HEK293 (cell line): Measurements from ENCODE around the gene COPZ1.

Experiments
- CTCF ChIA-PET: fragments of 350-600 bp; formaldehyde crosslinking; extraction: SDS; loops from one replicate; lab custom pipeline; 2021; ENCODE audit warnings: antibody characterized with exemption; lab: Yijun Ruan, JAX
- POLR2A ChIA-PET: fragments of 300-600 bp; formaldehyde crosslinking; extraction: SDS; loops from one replicate; lab custom pipeline; 2020; ENCODE audit warnings: antibody characterized with exemption, inconsistent platforms; lab: Yijun Ruan, JAX
- H3K27ac ChIP-seq: fragments of 200-500 bp; sonication (Bioruptor generic); 2 replicates; pipeline ENCODE4 v1.5.1; 2014; ENCODE audit warnings: low read depth, low read length, control low read depth, inconsistent platforms; ENCODE audit errors: extremely low read depth
- H3K36me3 ChIP-seq, 2 experiments: fragments of 200-500 bp in 1 of 2; sonication (Bioruptor generic) in 1 of 2; 1 replicate in 1 of 2; 2 replicates in 1 of 2; pipeline ENCODE4 v1.5.1; 2014 to 2017; ENCODE audit warnings: inconsistent platforms in 2 of 2, low read length in 2 of 2; ENCODE audit not compliant: control insufficient read depth in 2 of 2, insufficient read depth in 1 of 2
- H3K4me1 ChIP-seq: fragments of 200-500 bp; sonication (Bioruptor generic); 2 replicates; pipeline ENCODE4 v1.5.1; 2014; ENCODE audit warnings: mild to moderate bottlenecking, low read length, inconsistent platforms; ENCODE audit not compliant: control insufficient read depth, insufficient read depth
- H3K4me3 ChIP-seq: 2 replicates; pipeline ENCODE4 v1.5.1; 2011; ENCODE audit warnings: low read depth, mild to moderate bottlenecking, control low read depth, low read length, moderate library complexity
- H3K9me3 ChIP-seq: fragments of 200-500 bp; sonication (Bioruptor generic); 2 replicates; pipeline ENCODE4 v1.5.1; 2014; ENCODE audit warnings: low read depth, low read length, inconsistent platforms; ENCODE audit not compliant: control insufficient read depth, insufficient read depth
- IKZF3 ChIP-seq: fragments of 450-650 bp; IDR thresholded peaks from 2 replicates; pipeline ENCODE4 v1.5.0; 2018; ENCODE audit warnings: missing biosample characterization, mild to moderate bottlenecking, missing genetic modification characterization, moderate library complexity
- KLF7 ChIP-seq: fragments of 450-650 bp; formaldehyde crosslinking; IDR thresholded peaks from 2 replicates; pipeline ENCODE4 v1.5.1; 2016; ENCODE audit warnings: missing biosample characterization, missing genetic modification characterization, borderline replicate concordance
- KLF8 ChIP-seq: fragments of 450-650 bp; formaldehyde crosslinking; IDR thresholded peaks from 2 replicates; pipeline ENCODE4 v1.5.1; 2016; ENCODE audit warnings: missing biosample characterization, missing genetic modification characterization
- MYNN ChIP-seq: fragments of 450-650 bp; formaldehyde crosslinking; IDR thresholded peaks from 2 replicates; pipeline ENCODE4 v1.5.1; 2016; ENCODE audit warnings: missing biosample characterization, missing genetic modification characterization, borderline replicate concordance
- OSR2 ChIP-seq: fragments of 450-650 bp; formaldehyde crosslinking; IDR thresholded peaks from 2 replicates; pipeline ENCODE4 v1.5.1; 2016; ENCODE audit warnings: missing biosample characterization, missing genetic modification characterization
- TRIM28 ChIP-seq: IDR thresholded peaks from 2 replicates; pipeline ENCODE4 v1.6.1; 2011; ENCODE audit warnings: low read length, control low read depth, borderline replicate concordance
- WT1 ChIP-seq: fragments of 450-650 bp; formaldehyde crosslinking; IDR thresholded peaks from 2 replicates; pipeline ENCODE4 v1.5.1; 2016; ENCODE audit warnings: missing biosample characterization, missing genetic modification characterization
- YY1 ChIP-seq: fragments of 450-650 bp; formaldehyde crosslinking; IDR thresholded peaks from 2 replicates; pipeline ENCODE4 v1.5.1; 2018; ENCODE audit warnings: missing biosample characterization, missing genetic modification characterization
- ZBTB17 ChIP-seq: fragments of 450-650 bp; formaldehyde crosslinking; IDR thresholded peaks from 2 replicates; pipeline ENCODE4 v1.5.1; 2016; ENCODE audit warnings: missing biosample characterization, missing genetic modification characterization
- ZNF10 ChIP-seq: fragments of 450-650 bp; formaldehyde crosslinking; IDR thresholded peaks from 2 replicates; pipeline ENCODE4 v1.5.1; 2017; ENCODE audit warnings: missing biosample characterization, missing genetic modification characterization
- ZNF121 ChIP-seq: fragments of 450-650 bp; formaldehyde crosslinking; IDR thresholded peaks from 2 replicates; pipeline ENCODE4 v1.5.1; 2016; ENCODE audit warnings: missing biosample characterization, missing genetic modification characterization
- ZNF157 ChIP-seq: fragments of 450-650 bp; formaldehyde crosslinking; IDR thresholded peaks from 2 replicates; pipeline ENCODE4 v1.5.1; 2016; ENCODE audit warnings: missing biosample characterization, missing genetic modification characterization
- ZNF211 ChIP-seq: fragments of 450-650 bp; formaldehyde crosslinking; IDR thresholded peaks from 2 replicates; pipeline ENCODE4 v1.5.1; 2016; ENCODE audit warnings: low read depth, missing biosample characterization, missing genetic modification characterization
- ZNF223 ChIP-seq: fragments of 450-650 bp; formaldehyde crosslinking; IDR thresholded peaks from 2 replicates; pipeline ENCODE4 v1.5.1; 2016; ENCODE audit warnings: missing biosample characterization, missing genetic modification characterization
- ZNF239 ChIP-seq: fragments of 450-650 bp; formaldehyde crosslinking; IDR thresholded peaks from 2 replicates; pipeline ENCODE4 v1.5.1; 2016; ENCODE audit warnings: missing biosample characterization, missing genetic modification characterization
- ZNF266 ChIP-seq: fragments of 450-650 bp; formaldehyde crosslinking; IDR thresholded peaks from 2 replicates; pipeline ENCODE4 v1.5.1; 2016; ENCODE audit warnings: missing biosample characterization, missing genetic modification characterization, low read depth
- ZNF311 ChIP-seq: fragments of 450-650 bp; formaldehyde crosslinking; IDR thresholded peaks from 2 replicates; pipeline ENCODE4 v1.5.1; 2017; ENCODE audit warnings: missing biosample characterization, missing genetic modification characterization, borderline replicate concordance
- ZNF350 ChIP-seq: fragments of 450-650 bp; formaldehyde crosslinking; IDR thresholded peaks from 2 replicates; pipeline ENCODE4 v1.5.0; 2017; ENCODE audit warnings: missing biosample characterization, mild to moderate bottlenecking, missing genetic modification characterization
- ZNF404 ChIP-seq: fragments of 450-650 bp; formaldehyde crosslinking; IDR thresholded peaks from 2 replicates; pipeline ENCODE4 v1.5.1; 2017; ENCODE audit warnings: missing biosample characterization, missing genetic modification characterization
- ZNF529 ChIP-seq: fragments of 450-650 bp; formaldehyde crosslinking; IDR thresholded peaks from 2 replicates; pipeline ENCODE4 v1.5.1; 2017; ENCODE audit warnings: missing genetic modification characterization, missing biosample characterization; ENCODE audit not compliant: insufficient replicate concordance
- ZNF621 ChIP-seq: fragments of 450-650 bp; formaldehyde crosslinking; IDR thresholded peaks from 2 replicates; pipeline ENCODE4 v1.5.1; 2017; ENCODE audit warnings: missing biosample characterization, missing genetic modification characterization
- ZNF701 ChIP-seq: fragments of 450-650 bp; formaldehyde crosslinking; IDR thresholded peaks from 2 replicates; pipeline ENCODE4 v1.5.1; 2016; ENCODE audit warnings: missing biosample characterization, missing genetic modification characterization
- ZNF837 ChIP-seq: fragments of 450-650 bp; formaldehyde crosslinking; IDR thresholded peaks from 2 replicates; pipeline ENCODE4 v1.5.1; 2016; ENCODE audit warnings: missing biosample characterization, missing genetic modification characterization
- ZSCAN30 ChIP-seq: fragments of 450-650 bp; IDR thresholded peaks from 2 replicates; pipeline ENCODE4 v1.5.1; 2018; ENCODE audit warnings: missing biosample characterization, mild to moderate bottlenecking, missing genetic modification characterization, moderate library complexity
- TF ChIP-seq, protein P1 (sequence below): fragments of 450-650 bp; formaldehyde crosslinking; IDR thresholded peaks from 2 replicates; pipeline ENCODE4 v1.5.1; 2016; ENCODE audit warnings: missing biosample characterization, missing genetic modification characterization
- TF ChIP-seq, protein P2 (sequence below): fragments of 450-650 bp; formaldehyde crosslinking; IDR thresholded peaks from 2 replicates; pipeline ENCODE4 v1.5.1; 2016; ENCODE audit warnings: missing biosample characterization, missing genetic modification characterization
- TF ChIP-seq, protein P3 (sequence below): fragments of 450-650 bp; formaldehyde crosslinking; IDR thresholded peaks from 2 replicates; pipeline ENCODE4 v1.5.1; 2017; ENCODE audit warnings: missing biosample characterization, missing genetic modification characterization

Gene COPZ1

DNA sequence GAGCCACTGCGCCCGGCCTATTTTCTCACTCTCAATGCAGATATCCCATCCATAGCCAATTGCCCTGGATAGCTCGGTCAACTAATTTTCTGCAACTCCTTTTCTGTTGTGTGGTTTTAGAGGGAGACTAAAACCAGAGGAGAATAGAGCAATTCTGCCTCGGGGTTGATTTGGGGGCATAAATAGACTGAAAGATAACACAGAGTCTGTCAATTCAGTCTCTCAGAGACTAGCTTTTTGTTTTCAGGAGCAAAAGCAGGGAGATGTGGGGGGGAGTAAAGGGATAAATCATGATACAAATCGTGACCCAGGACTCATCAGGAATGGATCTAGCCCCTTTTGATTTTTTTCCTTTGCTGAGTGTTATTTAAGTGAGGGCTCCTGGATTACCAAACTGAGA is 6.5 kb downstream of the COPZ1 start:
- Histone ChIP-seq H3K36me3 (peaks cover 0 to 6% of the 10 kb centered on the region in 2 experiments; a peak in 2 of 3 replicates), H3K4me3 (no peak overlapping the region), H3K9me3 (no peaks in the 10 kb centered on the region), H3K27ac (no peak overlapping the region), H3K4me1 (no peaks in the 10 kb centered on the region; the same call in 1 of the 2 replicates)
- ChIA-PET CTCF (interaction anchor here (0.5 to 0.7 kb wide), 2 partner anchors 47 to 61 kb away, joined by 3 read pairs; no protein-coding TSS in a partner anchor), POLR2A (no interaction called here)
- TF ChIP-seq ZBTB17 (tag by site-specific recombination), result no peak
- TF ChIP-seq ZNF701 (tag by site-specific recombination), result no peak
- TF ChIP-seq, protein P1, sequence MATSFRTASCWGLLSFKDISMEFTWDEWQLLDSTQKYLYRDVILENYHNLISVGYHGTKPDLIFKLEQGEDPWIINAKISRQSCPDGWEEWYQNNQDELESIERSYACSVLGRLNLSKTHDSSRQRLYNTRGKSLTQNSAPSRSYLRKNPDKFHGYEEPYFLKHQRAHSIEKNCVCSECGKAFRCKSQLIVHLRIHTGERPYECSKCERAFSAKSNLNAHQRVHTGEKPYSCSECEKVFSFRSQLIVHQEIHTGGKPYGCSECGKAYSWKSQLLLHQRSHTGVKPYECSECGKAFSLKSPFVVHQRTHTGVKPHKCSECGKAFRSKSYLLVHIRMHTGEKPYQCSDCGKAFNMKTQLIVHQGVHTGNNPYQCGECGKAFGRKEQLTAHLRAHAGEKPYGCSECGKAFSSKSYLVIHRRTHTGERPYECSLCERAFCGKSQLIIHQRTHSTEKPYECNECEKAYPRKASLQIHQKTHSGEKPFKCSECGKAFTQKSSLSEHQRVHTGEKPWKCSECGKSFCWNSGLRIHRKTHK (tag by site-specific recombination), result no peak
- no peak for TF ChIP-seq ZNF311
- no peak for TF ChIP-seq MYNN (tag by site-specific recombination)
- TF ChIP-seq YY1 (tag by site-specific recombination), result no peak
- no peak for TF ChIP-seq ZNF621 (tag by site-specific recombination)
- no peak for TF ChIP-seq ZNF223 (tag by site-specific recombination)
- TF ChIP-seq ZNF266, result no peak
- no peak for TF ChIP-seq ZNF350 (tag by site-specific recombination)

DNA sequence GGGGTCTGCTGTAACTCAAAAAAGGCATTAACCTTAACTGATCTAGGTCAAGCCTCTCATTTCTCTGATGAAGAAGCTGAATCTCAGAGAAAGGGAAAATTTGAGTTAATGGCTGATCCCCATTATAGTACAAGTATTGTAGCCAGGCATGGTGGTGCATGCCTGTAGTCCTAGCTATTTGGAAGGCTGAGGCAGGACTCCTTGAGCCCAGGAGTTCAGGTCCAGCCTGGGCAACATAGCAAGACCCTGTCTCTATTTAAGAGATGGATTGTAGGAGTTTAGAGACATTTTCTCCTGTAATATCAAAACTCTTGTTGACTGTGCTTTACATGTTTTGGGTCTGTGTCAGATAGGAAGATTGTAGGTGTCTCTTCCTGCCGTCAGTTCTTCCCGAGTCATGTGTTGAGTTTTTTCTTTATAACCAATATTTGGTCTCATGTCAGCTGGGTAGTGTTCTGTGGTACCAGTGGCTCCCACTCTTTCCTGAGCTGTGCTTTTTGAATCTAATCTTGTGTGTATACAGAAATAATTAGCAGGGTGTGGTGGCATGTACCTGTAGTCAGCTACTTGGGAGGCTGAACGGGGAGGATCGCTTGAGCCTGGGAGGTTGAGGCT is 8.6 kb downstream of the COPZ1 start:
- CTCF ChIA-PET, result interaction anchor here (0.6 to 7.9 kb wide), 15 partner anchors 9 to 132 kb away, joined by 3 to 137 read pairs (median 4); partner anchors contain the start of gene COPZ1
- Histone ChIP-seq H3K9me3 (no peaks in the 10 kb centered on the region), H3K36me3 (peaks cover 0 to 6% of the 10 kb centered on the region in 2 experiments; a peak in 2 of 3 replicates), H3K4me1 (peaks cover 6% of the 10 kb centered on the region), H3K27ac (no peak overlapping the region)
- POLR2A ChIA-PET, result interaction anchor here (1.8 to 4.0 kb wide), 3 partner anchors 9 to 54 kb away, joined by 5 to 15 read pairs (median 6); partner anchors contain the start of genes CBX5, COPZ1 and HNRNPA1
- TF ChIP-seq KLF7 (tag by site-specific recombination) (no peak), ZNF121 (tag by site-specific recombination) (peak; percentile 81)
- TF ChIP-seq, all 188 proteins: peak for 1
- H3K4me3 ChIP-seq, result no peak overlapping the region

- Histone ChIP-seq H3K4me3 (no peak overlapping the region), H3K9me3 (no peaks in the 10 kb centered on the region), H3K4me1 (peaks cover 6% of the 10 kb centered on the region; the same call in 1 of the 2 replicates), H3K36me3 (peaks cover under 1 to 27% of the 10 kb centered on the region in 2 experiments; a peak in 2 of 3 replicates), H3K27ac (no peak overlapping the region)
- POLR2A ChIA-PET, result interaction anchor here (0.8 to 1.1 kb wide), 3 partner anchors 12 to 22 kb away, joined by 3 to 5 read pairs (median 4); partner anchors contain the start of gene COPZ1
- CTCF ChIA-PET, result interaction anchor here (0.6 to 7.9 kb wide), 26 partner anchors 9 to 300 kb away, joined by 3 to 137 read pairs (median 7); partner anchors contain the start of genes CBX5, COPZ1 and HNRNPA1
- TF ChIP-seq ZSCAN30 (peak; percentile 51; the same call in 1 of the 2 replicates), WT1 (tag by site-specific recombination) (peak; percentile 42), TRIM28 (no peak), OSR2 (tag by site-specific recombination) (peak; percentile 73), ZNF239 (no peak), ZNF529 (no peak), ZNF837 (tag by site-specific recombination) (no peak), ZNF157 (tag by site-specific recombination) (no peak), ZNF404 (tag by site-specific recombination) (no peak), KLF8 (tag by site-specific recombination) (no peak), IKZF3 (tag by site-specific recombination) (peak; percentile 32; the same call in 1 of the 2 replicates), ZNF10 (tag by site-specific recombination) (no peak), ZNF211 (tag by site-specific recombination) (no peak)
- TF ChIP-seq, protein P2, sequence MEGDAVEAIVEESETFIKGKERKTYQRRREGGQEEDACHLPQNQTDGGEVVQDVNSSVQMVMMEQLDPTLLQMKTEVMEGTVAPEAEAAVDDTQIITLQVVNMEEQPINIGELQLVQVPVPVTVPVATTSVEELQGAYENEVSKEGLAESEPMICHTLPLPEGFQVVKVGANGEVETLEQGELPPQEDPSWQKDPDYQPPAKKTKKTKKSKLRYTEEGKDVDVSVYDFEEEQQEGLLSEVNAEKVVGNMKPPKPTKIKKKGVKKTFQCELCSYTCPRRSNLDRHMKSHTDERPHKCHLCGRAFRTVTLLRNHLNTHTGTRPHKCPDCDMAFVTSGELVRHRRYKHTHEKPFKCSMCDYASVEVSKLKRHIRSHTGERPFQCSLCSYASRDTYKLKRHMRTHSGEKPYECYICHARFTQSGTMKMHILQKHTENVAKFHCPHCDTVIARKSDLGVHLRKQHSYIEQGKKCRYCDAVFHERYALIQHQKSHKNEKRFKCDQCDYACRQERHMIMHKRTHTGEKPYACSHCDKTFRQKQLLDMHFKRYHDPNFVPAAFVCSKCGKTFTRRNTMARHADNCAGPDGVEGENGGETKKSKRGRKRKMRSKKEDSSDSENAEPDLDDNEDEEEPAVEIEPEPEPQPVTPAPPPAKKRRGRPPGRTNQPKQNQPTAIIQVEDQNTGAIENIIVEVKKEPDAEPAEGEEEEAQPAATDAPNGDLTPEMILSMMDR, result peak; percentile 33; the same call in 1 of the 2 replicates
- TF ChIP-seq, protein P3, sequence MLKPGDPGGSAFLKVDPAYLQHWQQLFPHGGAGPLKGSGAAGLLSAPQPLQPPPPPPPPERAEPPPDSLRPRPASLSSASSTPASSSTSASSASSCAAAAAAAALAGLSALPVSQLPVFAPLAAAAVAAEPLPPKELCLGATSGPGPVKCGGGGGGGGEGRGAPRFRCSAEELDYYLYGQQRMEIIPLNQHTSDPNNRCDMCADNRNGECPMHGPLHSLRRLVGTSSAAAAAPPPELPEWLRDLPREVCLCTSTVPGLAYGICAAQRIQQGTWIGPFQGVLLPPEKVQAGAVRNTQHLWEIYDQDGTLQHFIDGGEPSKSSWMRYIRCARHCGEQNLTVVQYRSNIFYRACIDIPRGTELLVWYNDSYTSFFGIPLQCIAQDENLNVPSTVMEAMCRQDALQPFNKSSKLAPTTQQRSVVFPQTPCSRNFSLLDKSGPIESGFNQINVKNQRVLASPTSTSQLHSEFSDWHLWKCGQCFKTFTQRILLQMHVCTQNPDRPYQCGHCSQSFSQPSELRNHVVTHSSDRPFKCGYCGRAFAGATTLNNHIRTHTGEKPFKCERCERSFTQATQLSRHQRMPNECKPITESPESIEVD (tag by site-specific recombination), result peak; percentile 96
Observed at GRCh38 chr12:54337280-54337842, 12.4 kb downstream of the COPZ1 start.
